Endodermal cell (in vitro differentiated cells): ENCODE results near the gene NEK4. TPM values are rescaled to one million over a fixed set of nuclear protein-coding genes. Genes with fewer than 3 reads are reported as not detected.

Experiments
- DNase-seq: peaks from one replicate; pipeline ENCODE4 v3.0.0-alpha.2; 2017
- H3K27ac ChIP-seq: 2 replicates; pipeline ENCODE4 v1.5.1; 2013; ENCODE audit warnings: mild to moderate bottlenecking, low read depth, low read length, moderate library complexity
- H3K27me3 ChIP-seq: 2 replicates; pipeline ENCODE4 v1.6.1; 2013; ENCODE audit warnings: mild to moderate bottlenecking, low read length, moderate library complexity; ENCODE audit not compliant: insufficient read depth, control insufficient read depth, poor library complexity, severe bottlenecking
- H3K36me3 ChIP-seq: 2 replicates; pipeline ENCODE4 v1.7.0; 2013; ENCODE audit warnings: mild to moderate bottlenecking, low read length, moderate library complexity; ENCODE audit not compliant: control insufficient read depth, insufficient read depth
- H3K4me1 ChIP-seq: one replicate; pipeline ENCODE4 v1.7.0; 2013; ENCODE audit warnings: low read length; ENCODE audit not compliant: control insufficient read depth, insufficient read depth
- H3K4me3 ChIP-seq: 2 replicates; pipeline ENCODE4 v1.5.1; 2013; ENCODE audit warnings: mild to moderate bottlenecking, low read length, moderate library complexity
- H3K9ac ChIP-seq: 2 replicates; pipeline ENCODE4 v1.6.1; 2013; ENCODE audit warnings: mild to moderate bottlenecking, low read length, moderate library complexity; ENCODE audit not compliant: poor library complexity, severe bottlenecking; ENCODE audit errors: extremely low read depth
- H3K9me3 ChIP-seq: 2 replicates; pipeline ENCODE4 v1.6.1; 2013; ENCODE audit warnings: mild to moderate bottlenecking, low read length, moderate library complexity; ENCODE audit not compliant: control insufficient read depth
- H3K27ac Mint-ChIP-seq: 2 replicates; pipeline ENCODE4 v1.8.0; 2020; ENCODE audit warnings: mixed read lengths
- H3K27me3 Mint-ChIP-seq: 2 replicates; pipeline ENCODE4 v1.8.0; 2021; ENCODE audit warnings: mild to moderate bottlenecking, mixed read lengths; ENCODE audit not compliant: insufficient read depth
- H3K36me3 Mint-ChIP-seq: 2 replicates; pipeline ENCODE4 v1.8.0; 2020; ENCODE audit warnings: low read depth, mixed read lengths
- H3K4me1 Mint-ChIP-seq: 2 replicates; pipeline ENCODE4 v1.8.0; 2020; ENCODE audit warnings: mixed read lengths
- H3K4me3 Mint-ChIP-seq: 2 replicates; pipeline ENCODE4 v1.8.0; 2020; ENCODE audit warnings: mild to moderate bottlenecking, moderate library complexity, mixed read lengths
- H3K9me3 Mint-ChIP-seq: 2 replicates; pipeline ENCODE4 v1.8.0; 2020; ENCODE audit warnings: mild to moderate bottlenecking, mixed read lengths
- WGBS, 2 experiments: methylation state at CpG; one replicate each; pipeline versions ENCODE4 v1.1.5 to v1.1.7; 2013; ENCODE audit warnings: missing lambda C conversion rate in 2 of 2, mixed read lengths in 1 of 2; ENCODE audit not compliant: insufficient coverage in 1 of 2, insufficient read length in 1 of 2; 5-methylcytosine and 5-hydroxymethylcytosine counted together
- total RNA-seq, 2 donors: library from RNA; stranded (reverse); fragmentation: NEBNext Ultra II Directional in 1 of 2; extraction: Animal tissue kit (Norgen Biotek cat#: 25700) in 1 of 2; gene quantifications; 2 replicates in 1 of 2; 3 replicates in 1 of 2; pipeline ENCODE4 v1.2.1, GENCODE V29; 2021
- TF ChIP-seq, protein P1 (sequence below): fragments of 200-600 bp; sonication (generic); conservative IDR thresholded peaks from 2 replicates; pipeline ENCODE4 v1.5.0; 2021; ENCODE audit warnings: antibody characterized with exemption, mild to moderate bottlenecking

The NEK4 gene
- total RNA-seq, 2 donors from 2014 or later = 44.2 to 49.5 TPM

DNA sequence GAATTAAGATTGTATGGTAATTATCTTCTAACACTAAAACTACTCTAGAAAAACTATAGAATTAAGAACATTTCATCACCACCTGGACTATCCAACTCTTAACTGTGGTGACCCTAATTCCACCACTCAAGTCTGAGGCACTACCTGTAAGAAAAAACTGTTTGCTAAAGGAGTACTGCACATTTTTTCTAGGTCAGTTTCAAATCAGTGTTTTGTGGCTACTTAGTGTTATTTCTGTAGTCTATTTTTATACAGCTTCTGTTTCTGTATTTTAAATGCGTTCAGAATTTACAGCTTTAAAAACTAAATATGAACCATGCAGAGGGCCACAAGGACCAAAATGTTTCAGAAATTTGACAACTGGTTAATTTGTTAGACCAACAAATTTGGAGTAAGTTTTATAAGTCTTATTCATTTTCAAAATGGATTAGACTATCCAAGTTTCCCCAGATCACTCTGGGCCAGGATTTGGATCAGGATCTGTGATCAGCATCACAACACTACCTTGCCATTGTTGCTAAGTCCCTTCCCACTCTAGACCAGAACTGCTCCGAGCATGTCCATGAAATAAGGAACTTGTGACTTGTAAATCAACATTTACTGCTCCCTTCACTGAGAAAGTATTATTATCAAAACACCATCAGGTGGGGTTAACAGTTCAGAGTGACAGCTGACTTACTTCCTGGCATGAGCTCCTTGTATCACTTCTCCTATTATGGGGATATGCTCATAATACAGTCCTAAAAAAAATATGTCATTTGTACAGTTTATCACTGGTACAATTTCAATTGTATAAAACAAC lies 73.7 kb downstream of the NEK4 start:
- Mint-ChIP-seq H3K36me3 (peaks cover 52% of the 10 kb centered on the region), H3K4me1 (no peaks in the 10 kb centered on the region), H3K9me3 (no peaks in the 10 kb centered on the region), H3K27me3 (no peaks in the 10 kb centered on the region), H3K27ac (no peak overlapping the region), H3K4me3 (no peak overlapping the region)
- no peaks in the 10 kb centered on the region for H3K9me3 ChIP-seq
- no peak for DNase-seq
- no peak overlapping the region for H3K4me3 ChIP-seq
- no peak overlapping the region for H3K9ac ChIP-seq
- no peaks in the 10 kb centered on the region for H3K27me3 ChIP-seq
- H3K36me3 ChIP-seq = peaks cover 73% of the 10 kb centered on the region
- H3K27ac ChIP-seq = no peak overlapping the region
- 90 to 100% methylated on average over 1 to 2 of the region's 2 CpGs for WGBS, 2 experiments
- H3K4me1 ChIP-seq = no peaks in the 10 kb centered on the region
- TF ChIP-seq, protein P1, sequence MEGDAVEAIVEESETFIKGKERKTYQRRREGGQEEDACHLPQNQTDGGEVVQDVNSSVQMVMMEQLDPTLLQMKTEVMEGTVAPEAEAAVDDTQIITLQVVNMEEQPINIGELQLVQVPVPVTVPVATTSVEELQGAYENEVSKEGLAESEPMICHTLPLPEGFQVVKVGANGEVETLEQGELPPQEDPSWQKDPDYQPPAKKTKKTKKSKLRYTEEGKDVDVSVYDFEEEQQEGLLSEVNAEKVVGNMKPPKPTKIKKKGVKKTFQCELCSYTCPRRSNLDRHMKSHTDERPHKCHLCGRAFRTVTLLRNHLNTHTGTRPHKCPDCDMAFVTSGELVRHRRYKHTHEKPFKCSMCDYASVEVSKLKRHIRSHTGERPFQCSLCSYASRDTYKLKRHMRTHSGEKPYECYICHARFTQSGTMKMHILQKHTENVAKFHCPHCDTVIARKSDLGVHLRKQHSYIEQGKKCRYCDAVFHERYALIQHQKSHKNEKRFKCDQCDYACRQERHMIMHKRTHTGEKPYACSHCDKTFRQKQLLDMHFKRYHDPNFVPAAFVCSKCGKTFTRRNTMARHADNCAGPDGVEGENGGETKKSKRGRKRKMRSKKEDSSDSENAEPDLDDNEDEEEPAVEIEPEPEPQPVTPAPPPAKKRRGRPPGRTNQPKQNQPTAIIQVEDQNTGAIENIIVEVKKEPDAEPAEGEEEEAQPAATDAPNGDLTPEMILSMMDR = no peak

DNA sequence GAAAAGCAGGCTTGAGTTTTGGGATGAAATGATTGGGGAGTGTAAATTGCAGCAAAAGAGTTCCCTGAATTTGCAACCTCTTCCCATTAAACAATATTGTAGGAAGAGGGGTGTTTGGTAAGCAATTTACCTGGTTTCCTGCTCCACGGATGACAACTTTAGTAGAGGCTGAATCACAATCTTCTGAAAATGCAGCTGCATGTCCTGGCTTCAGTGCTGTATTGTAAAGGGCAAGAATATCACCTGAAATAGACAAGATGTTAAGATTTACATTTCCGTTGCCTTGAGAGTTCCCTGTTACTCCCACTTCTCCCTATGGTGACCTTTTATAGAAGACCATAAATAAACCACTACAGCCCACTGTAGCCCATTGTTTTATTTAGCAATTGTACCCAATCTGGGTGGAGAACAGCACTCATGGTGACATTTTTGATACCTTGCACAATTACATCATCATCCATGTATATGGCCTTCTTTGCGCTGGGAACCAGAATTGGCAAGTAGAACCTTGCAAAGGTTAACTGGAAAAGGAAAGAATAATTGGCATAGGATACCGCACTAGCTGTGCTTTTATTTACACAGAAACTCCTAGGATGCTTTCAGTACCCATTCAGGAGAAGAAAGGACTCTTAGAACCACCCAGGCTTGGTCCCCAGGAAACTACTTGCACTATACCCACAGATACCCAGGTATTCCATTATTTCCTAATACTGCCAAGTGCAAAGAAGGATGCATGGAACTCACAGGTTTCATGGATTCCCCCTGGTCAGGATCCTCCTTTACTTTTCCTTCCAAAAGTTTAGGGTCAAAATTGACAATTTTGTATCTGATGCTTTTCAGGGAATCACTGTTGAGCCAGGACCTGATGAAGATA lies 74.7 kb downstream of the NEK4 start:
- Mint-ChIP-seq H3K36me3 (peaks cover 60% of the 10 kb centered on the region), H3K4me1 (no peaks in the 10 kb centered on the region), H3K9me3 (no peaks in the 10 kb centered on the region), H3K27ac (no peak overlapping the region), H3K27me3 (no peaks in the 10 kb centered on the region), H3K4me3 (no peak overlapping the region)
- Histone ChIP-seq H3K4me3 (no peak overlapping the region), H3K27me3 (no peaks in the 10 kb centered on the region), H3K9ac (no peak overlapping the region), H3K4me1 (no peaks in the 10 kb centered on the region), H3K36me3 (peaks cover 83% of the 10 kb centered on the region), H3K27ac (no peak overlapping the region), H3K9me3 (no peaks in the 10 kb centered on the region)
- no peak for DNase-seq
- TF ChIP-seq, protein P1 = no peak
- WGBS, 2 experiments = 94 to 100% methylated on average over 3 to 4 of the region's 4 CpGs

- H3K4me3 Mint-ChIP-seq = no peak overlapping the region
- Histone ChIP-seq H3K9ac (no peak overlapping the region), H3K4me3 (no peak overlapping the region), H3K4me1 (no peaks in the 10 kb centered on the region), H3K36me3 (peaks cover 91% of the 10 kb centered on the region), H3K27me3 (no peaks in the 10 kb centered on the region), H3K27ac (no peak overlapping the region), H3K9me3 (no peaks in the 10 kb centered on the region)
- no peak overlapping the region for H3K27ac Mint-ChIP-seq
- WGBS, 2 experiments = 87 to 91% methylated on average over 7 of the region's 7 CpGs
- DNase-seq = no peak
- H3K27me3 Mint-ChIP-seq = no peaks in the 10 kb centered on the region
- no peaks in the 10 kb centered on the region for H3K4me1 Mint-ChIP-seq
- TF ChIP-seq, protein P1 = no peak
- H3K9me3 Mint-ChIP-seq = no peaks in the 10 kb centered on the region
- H3K36me3 Mint-ChIP-seq = peaks cover 74% of the 10 kb centered on the region
Measured at GRCh38 chr3:52694528-52695189, 76.1 kb downstream of the NEK4 start.
